Naive thymus-derived CD8-positive, alpha-beta T cell (primary cell): ENCODE measurements around the gene RCOR2. TPM values are rescaled to one million over a fixed set of nuclear protein-coding genes. Genes with fewer than 3 reads are reported as not detected.

Experiments used
- polyA plus RNA-seq, 3 donors: library from polyadenylated mRNA; unstranded; fragments of 300-500 nt; fragmentation: Illumina TruSeq; gene quantifications; one replicate each; pipeline ENCODE4 v1.2.3, GENCODE V29; 2021
- total RNA-seq, 8 experiments: library from RNA in 2 of 8; stranded (reverse) in 2 of 8; gene quantifications; one replicate each; pipeline ENCODE4 v1.2.3 and lab custom pipeline; 2021 to 2026

RCOR2 gene
- total and polyA plus RNA-seq, 5 experiments from 2014 or later = 0.14 TPM; not detected in 4

Other genes with a start within 250 kb of the RCOR2 start
- gene ATL3, start 245.8 kb downstream of the RCOR2 start, total RNA-seq = 10 to 100 TPM; 36.2 to 37.5 TPM
- gene ATL3, start 245.8 kb downstream of the RCOR2 start, polyA plus RNA-seq = 10 to 100 TPM; 17.1 to 27.0 (median 19.4) TPM
- gene RTN3, start 235.7 kb downstream of the RCOR2 start, total RNA-seq = 10 to 100 TPM; 39.0 to 41.7 TPM
- 10 to 100 TPM; 28.0 to 43.1 (median 35.9) TPM for gene RTN3, start 235.7 kb downstream of the RCOR2 start, polyA plus RNA-seq
- gene ZFTA, start 148.4 kb downstream of the RCOR2 start, total RNA-seq = 1 to 10 TPM; 7.2 to 7.4 TPM
- gene ZFTA, start 148.4 kb downstream of the RCOR2 start, polyA plus RNA-seq = under 1 TPM; 0.09 to 0.56 (median 0.34) TPM
- gene SPINDOC, start 103.7 kb downstream of the RCOR2 start, total RNA-seq = 10 to 100 TPM; 11.0 to 13.0 TPM
- gene SPINDOC, start 103.7 kb downstream of the RCOR2 start, polyA plus RNA-seq = under 1 TPM; 0.47 to 0.66 (median 0.49) TPM
- 10 to 100 TPM; 64.8 to 74.5 TPM for gene MARK2, start 78.1 kb downstream of the RCOR2 start, total RNA-seq
- gene MARK2, start 78.1 kb downstream of the RCOR2 start, polyA plus RNA-seq = 10 to 100 TPM; 37.0 to 57.0 (median 40.3) TPM
- 10 to 100 TPM; 24.2 to 28.0 TPM for gene NAA40, start 21.8 kb upstream of the RCOR2 start, total RNA-seq
- 10 to 100 TPM in 2 of 3 donors, 1 to 10 TPM in 1; 6.2 to 14.6 (median 11.7) TPM for gene NAA40, start 21.8 kb upstream of the RCOR2 start, polyA plus RNA-seq
- 10 to 100 TPM; 94.9 to 95.2 TPM for gene COX8A, start 57.5 kb upstream of the RCOR2 start, total RNA-seq
- gene COX8A, start 57.5 kb upstream of the RCOR2 start, polyA plus RNA-seq = 100 to 1,000 TPM; 319 to 428 (median 392) TPM
- 10 to 100 TPM; 69.6 to 75.8 TPM for gene OTUB1, start 69.3 kb upstream of the RCOR2 start, total RNA-seq
- gene OTUB1, start 69.3 kb upstream of the RCOR2 start, polyA plus RNA-seq = 100 to 1,000 TPM; 109 to 121 (median 115) TPM
- not detected for gene FLRT1, start 118.8 kb upstream of the RCOR2 start, total RNA-seq
- not detected for gene FLRT1, start 118.8 kb upstream of the RCOR2 start, polyA plus RNA-seq
- gene MACROD1, start 248.9 kb upstream of the RCOR2 start, total RNA-seq = 10 to 100 TPM; 10.8 to 14.4 TPM
- gene MACROD1, start 248.9 kb upstream of the RCOR2 start, polyA plus RNA-seq = 10 to 100 TPM in 2 of 3 donors, 1 to 10 TPM in 1; 7.3 to 14.4 (median 10.7) TPM